HFF-Myc (cell line): ENCODE data around the gene MAML2.

Experiments
- DNase-seq: peaks from one replicate; pipeline ENCODE4 v3.0.0-alpha.2; 2011; ENCODE audit warnings: low read depth; ENCODE audit errors: extremely low read depth
- H3K4me3 ChIP-seq: replicated peaks from 2 replicates; pipeline ENCODE4 v1.5.1; 2011; ENCODE audit warnings: low read depth, mild to moderate bottlenecking, control low read depth, low read length
- TF ChIP-seq, protein P1 (sequence below): IDR thresholded peaks from 2 replicates; pipeline ENCODE4 v1.5.1; 2012; ENCODE audit warnings: mild to moderate bottlenecking, low read depth, low read length, control low read depth; ENCODE audit errors: missing control alignments

MAML2 gene

DNA sequence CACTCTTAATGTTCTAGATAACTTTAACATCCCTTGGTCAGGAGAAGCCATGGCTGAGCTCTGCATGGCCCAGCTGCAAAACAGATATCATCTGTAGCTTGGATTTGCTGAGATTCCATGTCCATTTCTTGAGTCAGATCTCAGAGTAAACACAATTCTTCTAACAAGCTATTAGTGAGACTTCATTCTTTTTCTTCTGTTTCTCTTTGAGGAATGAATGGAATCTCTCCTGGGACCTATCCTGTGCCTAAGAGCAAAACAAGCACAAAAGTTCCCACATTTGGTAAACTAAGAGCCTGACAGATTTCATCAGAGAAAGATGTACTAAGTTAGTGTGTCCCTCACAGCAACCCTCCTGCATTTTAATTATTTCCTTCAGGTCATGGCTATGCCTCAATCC, 142.8 kb downstream of the MAML2 start:
- no peak for DNase-seq
- no peak overlapping the region for H3K4me3 ChIP-seq
- TF ChIP-seq, protein P1, sequence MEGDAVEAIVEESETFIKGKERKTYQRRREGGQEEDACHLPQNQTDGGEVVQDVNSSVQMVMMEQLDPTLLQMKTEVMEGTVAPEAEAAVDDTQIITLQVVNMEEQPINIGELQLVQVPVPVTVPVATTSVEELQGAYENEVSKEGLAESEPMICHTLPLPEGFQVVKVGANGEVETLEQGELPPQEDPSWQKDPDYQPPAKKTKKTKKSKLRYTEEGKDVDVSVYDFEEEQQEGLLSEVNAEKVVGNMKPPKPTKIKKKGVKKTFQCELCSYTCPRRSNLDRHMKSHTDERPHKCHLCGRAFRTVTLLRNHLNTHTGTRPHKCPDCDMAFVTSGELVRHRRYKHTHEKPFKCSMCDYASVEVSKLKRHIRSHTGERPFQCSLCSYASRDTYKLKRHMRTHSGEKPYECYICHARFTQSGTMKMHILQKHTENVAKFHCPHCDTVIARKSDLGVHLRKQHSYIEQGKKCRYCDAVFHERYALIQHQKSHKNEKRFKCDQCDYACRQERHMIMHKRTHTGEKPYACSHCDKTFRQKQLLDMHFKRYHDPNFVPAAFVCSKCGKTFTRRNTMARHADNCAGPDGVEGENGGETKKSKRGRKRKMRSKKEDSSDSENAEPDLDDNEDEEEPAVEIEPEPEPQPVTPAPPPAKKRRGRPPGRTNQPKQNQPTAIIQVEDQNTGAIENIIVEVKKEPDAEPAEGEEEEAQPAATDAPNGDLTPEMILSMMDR, result no peak

DNA sequence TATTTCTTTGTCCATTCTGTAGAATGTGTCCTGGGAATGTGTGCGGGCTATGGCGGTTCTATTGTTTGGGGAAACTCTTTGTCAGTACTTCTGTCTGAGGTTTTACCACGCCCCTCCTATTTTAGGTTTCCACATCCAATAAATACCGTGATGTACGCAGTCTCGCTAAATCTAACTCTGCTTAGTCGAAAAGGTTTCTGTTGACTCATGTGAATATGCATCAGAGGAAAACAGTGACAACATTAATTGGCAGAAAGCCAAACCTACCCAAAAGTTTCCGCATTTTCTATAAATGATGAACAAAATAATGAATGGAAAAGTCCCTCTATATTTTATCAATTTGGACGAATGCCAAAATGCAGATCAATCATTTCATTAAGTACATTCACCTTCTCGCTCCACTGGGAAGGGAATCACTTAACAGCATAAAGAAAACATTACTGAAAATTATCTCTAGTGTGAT, 143.4 kb downstream of the MAML2 start:
- DNase-seq, result no peak
- TF ChIP-seq, protein P1, result no peak
- no peak overlapping the region for H3K4me3 ChIP-seq

DNA sequence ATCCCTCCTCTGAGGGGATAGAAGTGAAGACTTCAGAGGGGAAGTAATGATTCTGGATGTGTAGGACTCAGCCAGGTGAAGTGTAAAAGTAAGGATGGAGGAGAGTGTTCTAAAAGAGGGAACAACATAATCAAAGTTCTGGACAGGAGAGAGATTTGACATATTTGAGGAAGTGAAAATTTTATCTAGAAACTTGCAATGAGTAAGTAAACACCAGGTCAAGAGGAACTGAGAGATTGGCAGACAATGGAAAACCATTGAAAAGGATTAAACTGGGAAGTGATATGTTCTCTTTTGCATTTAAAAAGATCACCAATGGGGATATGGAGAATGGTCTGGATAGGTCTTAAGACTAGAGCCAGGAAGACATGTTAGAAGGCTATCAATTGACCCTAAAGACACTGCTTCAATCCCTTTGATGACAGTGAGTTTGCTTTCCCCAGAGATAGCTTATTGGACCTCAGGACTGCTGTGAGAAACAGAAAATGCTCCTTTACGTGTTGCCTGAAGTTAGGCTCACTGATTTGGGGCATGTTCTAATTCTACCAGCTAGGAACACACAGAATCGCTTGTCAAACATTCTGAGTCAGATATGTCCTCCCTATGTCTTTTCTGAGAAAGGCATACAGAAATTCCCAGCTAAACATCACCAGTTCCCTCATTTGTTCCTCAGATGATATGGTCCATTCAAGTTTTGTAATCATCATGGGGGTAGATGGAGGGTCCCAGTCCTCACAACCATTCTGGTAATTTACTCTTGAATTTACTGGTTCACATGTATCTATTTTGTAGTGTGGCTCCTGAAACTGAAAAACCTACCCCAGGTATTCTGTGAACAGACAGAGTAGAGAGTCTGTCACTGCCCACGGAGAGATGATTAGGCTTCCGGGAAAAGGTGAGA, 144.9 kb downstream of the MAML2 start:
- TF ChIP-seq, protein P1, result no peak
- no peak for DNase-seq
- no peak overlapping the region for H3K4me3 ChIP-seq

DNA sequence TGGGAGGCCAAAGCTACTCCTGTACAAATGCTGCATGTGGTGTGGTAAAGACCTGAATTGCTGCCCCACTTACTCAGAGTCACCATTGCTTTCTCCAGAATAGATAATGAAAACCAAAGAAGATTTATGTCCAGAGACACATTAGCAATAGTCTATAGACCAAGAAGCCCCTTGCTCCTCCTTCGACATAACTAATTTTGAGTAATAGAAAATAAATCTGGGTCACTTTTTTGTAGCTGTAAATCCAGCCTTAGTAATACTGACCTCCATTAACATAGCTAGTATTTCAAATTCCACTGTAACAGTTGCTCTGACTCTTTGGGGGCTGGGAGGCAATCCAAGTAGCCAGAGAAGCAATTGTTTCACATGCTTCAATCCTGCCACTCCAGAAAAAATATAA, 145.9 kb downstream of the MAML2 start:
- TF ChIP-seq, protein P1, result no peak
- no peak overlapping the region for H3K4me3 ChIP-seq
- no peak for DNase-seq

DNA sequence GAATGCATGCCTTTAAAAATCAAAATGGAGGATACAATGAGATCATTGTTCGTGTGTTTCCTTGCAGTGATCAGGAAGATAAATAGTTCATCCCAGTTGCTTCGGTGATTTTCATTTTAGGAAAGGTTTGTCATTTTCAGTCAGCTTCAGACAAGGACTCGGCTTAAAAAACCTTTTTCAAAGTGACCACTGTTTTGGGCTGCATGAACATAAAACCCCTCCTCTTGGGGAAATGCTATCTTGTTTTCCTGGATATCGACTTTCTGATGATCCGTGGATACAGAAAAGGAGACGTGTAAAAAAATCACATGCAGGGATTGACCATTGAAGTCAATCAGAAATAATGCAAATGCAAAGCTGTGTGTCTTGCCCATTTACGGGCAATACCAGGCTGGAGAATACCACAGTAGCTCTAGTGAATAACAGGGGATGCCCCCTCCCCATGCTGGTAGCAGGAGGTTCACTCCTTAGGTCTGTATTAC, 146.8 kb downstream of the MAML2 start:
- TF ChIP-seq, protein P1, result no peak
- DNase-seq, result no peak
- H3K4me3 ChIP-seq, result no peak overlapping the region

DNA sequence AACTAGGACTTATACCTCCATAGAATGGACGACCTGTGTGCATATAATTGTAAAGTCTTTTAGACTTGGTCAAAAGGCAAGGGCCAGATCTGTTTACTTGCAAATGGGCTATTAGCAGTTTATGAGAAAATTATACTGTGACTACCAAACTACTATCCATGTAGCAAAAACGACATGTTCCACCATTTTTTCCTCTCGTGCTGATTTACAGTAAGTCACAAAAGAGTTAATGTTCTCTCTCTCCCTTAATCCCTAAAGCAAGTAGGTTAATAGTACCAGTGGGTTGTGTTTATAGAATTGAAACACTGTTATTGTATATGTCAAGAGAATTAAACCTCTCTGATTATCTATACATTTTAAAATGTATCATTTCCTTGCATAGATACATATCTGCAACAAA, 147.3 kb downstream of the MAML2 start:
- no peak for DNase-seq
- TF ChIP-seq, protein P1, result no peak
- H3K4me3 ChIP-seq, result no peak overlapping the region
